PC-9 (cell line): ENCODE results near the gene RHBDD1. TPM values are rescaled to one million over a fixed set of nuclear protein-coding genes. Genes with fewer than 3 reads are reported as not detected.

Experiments used
- BruUV-seq: library from RNA; stranded (reverse); fragments of 400-500 nt; replicated peaks from 2 replicates; lab custom pipeline; 2021; lab: Mats Ljungman, UMichigan
- CTCF ChIA-PET: fragments of 300-600 bp; sonication (Branson Sonifier 250); formaldehyde crosslinking; loops from one replicate; lab custom pipeline; 2022; ENCODE audit warnings: antibody characterized with exemption; lab: Charles Lee
- POLR2A ChIA-PET: fragments of 300-600 bp; sonication (Branson Sonifier 250); formaldehyde crosslinking; loops from one replicate; lab custom pipeline; 2022; ENCODE audit warnings: antibody characterized with exemption; ENCODE audit not compliant: unreplicated experiment; lab: Charles Lee
- DNase-seq, 2 experiments: peaks; one replicate each; pipeline versions ENCODE4 v3.0.0 to v3.0.0-alpha.2; 2015 to 2022; ENCODE audit warnings: mixed read lengths in 1 of 2
- H2AFZ ChIP-seq: fragments of 200-600 bp; sonication (generic); 2 replicates; pipeline ENCODE4 v1.8.1; 2017; ENCODE audit warnings: antibody characterized with exemption
- H3F3A ChIP-seq: fragments of 200-600 bp; sonication (generic); 2 replicates; pipeline ENCODE4 v1.8.1; 2017; ENCODE audit warnings: antibody characterized with exemption, mild to moderate bottlenecking, low read depth; ENCODE audit not compliant: insufficient read depth
- H3K27ac ChIP-seq: fragments of 200-600 bp; sonication (generic); 2 replicates; pipeline ENCODE4 v1.6.1; 2016; ENCODE audit warnings: mixed run types
- H3K27me3 ChIP-seq: fragments of 200-600 bp; sonication (generic); 2 replicates; pipeline ENCODE4 v1.6.1; 2016; ENCODE audit warnings: low read depth, mixed run types; ENCODE audit not compliant: insufficient read depth
- H3K36me3 ChIP-seq: fragments of 200-600 bp; sonication (generic); 2 replicates; pipeline ENCODE4 v1.6.1; 2016; ENCODE audit warnings: low read depth, mixed run types
- H3K4me1 ChIP-seq: fragments of 200-600 bp; sonication (generic); replicated peaks from 2 replicates; pipeline ENCODE4 v1.6.1; 2016; ENCODE audit warnings: mixed run types; ENCODE audit not compliant: insufficient read depth
- H3K4me2 ChIP-seq: fragments of 200-600 bp; sonication (generic); 2 replicates; pipeline ENCODE4 v1.6.1; 2017; ENCODE audit warnings: mixed run types
- H3K4me3 ChIP-seq: fragments of 200-600 bp; sonication (generic); 2 replicates; pipeline ENCODE4 v1.6.1; 2016; ENCODE audit warnings: mixed run types
- H3K79me2 ChIP-seq: fragments of 200-600 bp; sonication (generic); 2 replicates; pipeline ENCODE4 v1.6.1; 2017; ENCODE audit warnings: low read depth, mixed run types
- H3K9me2 ChIP-seq: fragments of 200-600 bp; sonication (generic); 2 replicates; pipeline ENCODE4 v1.8.1; 2017; ENCODE audit warnings: mild to moderate bottlenecking; ENCODE audit not compliant: insufficient read depth
- H3K9me3 ChIP-seq: fragments of 200-600 bp; sonication (generic); 2 replicates; pipeline ENCODE4 v1.8.1; 2016; ENCODE audit warnings: low read depth; ENCODE audit not compliant: insufficient read depth
- H4K20me1 ChIP-seq: fragments of 200-600 bp; sonication (generic); 2 replicates; pipeline ENCODE4 v1.8.1; 2017; ENCODE audit not compliant: insufficient read depth
- CTCF ChIP-seq: fragments of 200-600 bp; sonication (generic); conservative IDR thresholded peaks from 2 replicates; pipeline ENCODE4 v1.6.1; 2017; ENCODE audit warnings: mixed run types, antibody characterized with exemption, mild to moderate bottlenecking, moderate library complexity
- EZH2 ChIP-seq: fragments of 200-600 bp; sonication (generic); IDR thresholded peaks from 2 replicates; pipeline ENCODE4 v1.8.0; 2017; ENCODE audit warnings: antibody characterized with exemption, low read depth
- intact Hi-C: fragments of 100-400 bp; cut with micrococcal nuclease; formaldehyde crosslinking; loops from one replicate; pipeline ENCODE4 v1.10.0; 2022; ENCODE audit not compliant: unreplicated experiment
- total RNA-seq: library from RNA; stranded (reverse); gene quantifications from 2 replicates; pipeline ENCODE4 v1.2.3, GENCODE V29; 2021

Gene RHBDD1
- total RNA-seq, 1 experiment from 2014 or later, result 22.3 TPM

DNA sequence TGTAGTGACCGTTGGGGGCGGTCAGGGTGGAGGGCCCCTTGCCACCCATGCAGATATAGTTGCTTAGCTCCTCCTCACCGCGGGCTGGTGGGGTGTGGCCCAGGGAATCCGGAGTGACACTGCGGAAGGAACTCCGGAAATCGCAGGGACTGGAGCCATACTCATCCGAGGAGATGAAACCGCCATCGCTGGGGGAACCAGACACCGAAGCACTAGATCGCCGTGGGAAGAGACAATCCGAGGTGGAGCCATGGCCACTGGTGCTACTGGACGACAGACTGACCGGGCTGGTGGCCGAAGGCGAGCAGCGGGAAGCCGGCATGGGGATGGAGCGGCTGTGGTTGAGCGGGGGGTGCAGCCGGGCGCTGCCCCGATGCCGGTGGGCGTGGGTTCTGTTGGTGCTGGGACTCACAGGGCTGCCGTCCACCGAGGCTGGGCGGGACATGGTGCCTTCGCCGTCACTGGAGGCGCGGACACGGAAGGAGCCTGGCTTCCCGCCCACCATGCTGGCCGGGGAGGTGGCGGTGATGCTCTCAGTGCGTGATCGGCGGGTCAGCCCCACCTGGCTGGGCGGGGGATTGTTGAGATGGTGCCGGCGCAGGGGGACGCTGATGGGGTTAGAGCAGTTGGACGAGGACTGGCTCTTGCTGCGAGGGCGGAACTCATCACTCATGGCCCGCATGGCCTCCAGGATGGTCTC, 38.4 kb upstream of the RHBDD1 start:
- Histone ChIP-seq H3K4me2 (peak overlapping the region; percentile 89), H4K20me1 (peaks cover 8% of the 10 kb centered on the region; the same call in 1 of the 2 replicates), H3K27me3 (no peaks in the 10 kb centered on the region), H3K9me2 (no peaks in the 10 kb centered on the region), H3F3A (peaks cover 24% of the 10 kb centered on the region; the same call in 1 of the 2 replicates), H3K4me3 (peak overlapping the region; percentile 95), H3K27ac (no peak overlapping the region), H3K36me3 (peaks cover 22% of the 10 kb centered on the region; the same call in 1 of the 2 replicates), H3K9me3 (no peaks in the 10 kb centered on the region), H3K79me2 (peaks cover 70% of the 10 kb centered on the region), H2AFZ (no peak overlapping the region), H3K4me1 (peaks cover 51% of the 10 kb centered on the region)
- TF ChIP-seq EZH2, result no peak
- no peak for TF ChIP-seq CTCF
- BruUV-seq, result no TSS peak
- DNase-seq, result no peak
- ChIA-PET POLR2A (no interaction called here), CTCF (no interaction called here)
- intact Hi-C loops, result loop anchor here (10.0 kb wide), 2 partner anchors 63 to 583 kb away; no protein-coding TSS in a partner anchor

GRCh38 chr2:226797989-226798421, 37.8 kb upstream of the RHBDD1 start:
- POLR2A ChIA-PET, result no interaction called here
- Histone ChIP-seq H3K27ac (peak overlapping the region; percentile 61; the same call in 1 of the 2 replicates), H4K20me1 (peaks cover 8% of the 10 kb centered on the region; the same call in 1 of the 2 replicates), H3K27me3 (no peaks in the 10 kb centered on the region), H3K36me3 (peaks cover 22% of the 10 kb centered on the region; the same call in 1 of the 2 replicates), H2AFZ (peak overlapping the region; percentile 90), H3F3A (peaks cover 19% of the 10 kb centered on the region; the same call in 1 of the 2 replicates), H3K9me3 (no peaks in the 10 kb centered on the region), H3K4me3 (peak overlapping the region; percentile 95), H3K9me2 (no peaks in the 10 kb centered on the region), H3K4me1 (peaks cover 46% of the 10 kb centered on the region), H3K4me2 (peak overlapping the region; percentile 89), H3K79me2 (peaks cover 64% of the 10 kb centered on the region)
- TF ChIP-seq EZH2 (no peak), CTCF (no peak)
- DNase-seq, result no peak
- intact Hi-C loops, result loop anchor here (2.0 to 10.0 kb wide), 5 partner anchors 63 to 683 kb away; no protein-coding TSS in a partner anchor
- CTCF ChIA-PET, result interaction anchor here (1.1 kb wide), 1 partner anchor 314 kb away, joined by 5 read pairs; no protein-coding TSS in a partner anchor
- BruUV-seq, result no TSS peak

DNA sequence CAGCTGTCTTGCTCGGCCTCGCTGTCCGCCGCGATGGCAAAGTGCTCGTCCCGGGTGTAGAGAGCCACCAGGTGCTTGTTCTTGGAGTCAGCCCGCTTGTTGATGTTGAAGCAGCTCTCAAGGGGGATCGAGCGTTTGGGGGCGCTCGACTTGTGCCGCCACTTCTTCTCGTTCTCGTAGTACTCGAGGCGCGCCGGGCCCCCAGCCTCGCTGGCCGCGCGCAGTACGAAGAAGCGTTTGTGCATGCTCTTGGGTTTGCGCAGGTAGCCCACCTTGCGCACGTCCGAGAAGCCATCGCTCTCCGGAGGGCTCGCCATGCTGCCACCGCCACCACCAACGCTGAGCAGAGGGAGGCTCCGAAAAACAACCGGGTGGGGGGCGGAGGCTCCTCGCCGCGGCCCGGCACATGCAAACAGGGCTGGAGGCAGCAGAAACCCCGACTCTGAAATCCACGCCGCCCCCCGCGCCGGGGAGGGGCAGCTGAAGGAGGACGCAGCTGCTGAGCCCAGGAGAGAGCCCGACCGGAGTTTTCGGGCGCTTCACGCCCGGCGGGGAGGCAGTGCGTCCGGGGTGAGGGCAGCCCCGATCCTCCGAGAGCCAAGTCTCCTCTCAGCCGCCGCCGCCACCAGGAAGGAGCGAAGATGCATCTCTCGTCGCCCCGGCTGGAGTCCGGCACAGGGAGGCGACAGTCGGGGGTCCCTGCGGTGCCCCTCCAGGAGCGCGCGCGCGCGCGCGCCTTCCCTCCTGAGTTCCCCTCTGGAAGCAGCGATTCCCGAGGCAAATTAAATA, 37.2 kb upstream of the RHBDD1 start:
- peak in 1 of 2 experiments; percentile 52 for DNase-seq
- BruUV-seq, result TSS peak; percentile 20
- CTCF ChIA-PET, result interaction anchor here (0.5 to 1.1 kb wide), 3 partner anchors 315 to 1133 kb away, joined by 3 to 5 read pairs (median 3); no protein-coding TSS in a partner anchor

More for the DNA sequence above, 37.2 kb upstream of the RHBDD1 start:
- Histone ChIP-seq H2AFZ (peak overlapping the region; percentile 90), H3F3A (peaks cover 13% of the 10 kb centered on the region; the same call in 1 of the 2 replicates), H3K9me3 (no peaks in the 10 kb centered on the region), H3K27ac (peak overlapping the region; percentile 61), H4K20me1 (peaks cover 4% of the 10 kb centered on the region; the same call in 1 of the 2 replicates), H3K4me1 (peaks cover 45% of the 10 kb centered on the region), H3K27me3 (no peaks in the 10 kb centered on the region), H3K36me3 (peaks cover 17% of the 10 kb centered on the region; the same call in 1 of the 2 replicates), H3K9me2 (no peaks in the 10 kb centered on the region), H3K79me2 (peaks cover 58% of the 10 kb centered on the region), H3K4me2 (peak overlapping the region; percentile 89), H3K4me3 (peak overlapping the region; percentile 95)
- TF ChIP-seq EZH2 (no peak), CTCF (no peak)
- POLR2A ChIA-PET, result interaction anchor here (0.6 to 0.7 kb wide), 3 partner anchors 360 to 614 kb away, joined by 3 to 5 read pairs (median 3); no protein-coding TSS in a partner anchor
- intact Hi-C loops, result loop anchor here (1.0 to 10.0 kb wide), 7 partner anchors 64 to 904 kb away; no protein-coding TSS in a partner anchor
